ENCODE data around the gene KIF3B.
"Not testable (repeated sequence)": the region's sequence is repeated elsewhere in the genome, so short reads cannot be mapped to it uniquely, and the experiment has no call there.

The KIF3B gene

DNA sequence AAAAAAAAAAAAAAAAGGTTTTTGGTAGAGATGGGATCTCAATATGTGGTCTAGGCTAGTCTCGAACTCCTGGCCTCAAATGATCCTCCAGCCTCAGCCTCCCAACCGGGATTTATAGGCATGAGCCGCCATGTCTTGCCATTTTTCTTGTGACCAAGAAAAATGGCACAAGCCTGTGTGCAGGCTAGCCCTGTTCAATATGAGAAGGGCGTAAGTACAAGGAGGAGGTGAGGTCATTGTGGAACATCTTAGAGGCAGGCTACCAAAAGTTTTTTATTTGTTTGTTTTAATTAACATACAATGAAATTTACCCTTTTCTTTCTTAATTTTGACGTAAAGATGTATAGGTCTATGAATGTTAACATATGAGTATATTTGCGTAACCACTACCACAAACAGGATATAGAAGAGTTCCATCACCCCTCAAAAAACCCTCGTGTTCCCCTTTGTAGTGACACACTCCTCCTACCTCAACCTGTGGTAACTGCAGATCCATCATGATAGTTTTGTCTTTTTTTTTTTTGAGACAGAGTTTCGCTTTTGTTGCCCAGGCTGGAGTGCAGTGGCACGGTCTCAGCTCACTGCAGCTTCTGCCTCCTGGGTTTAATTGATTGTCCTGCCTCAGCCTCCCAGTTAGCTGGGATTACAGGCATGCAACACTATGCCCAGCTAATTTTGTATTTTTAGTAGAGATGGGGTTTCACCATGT lies 28.3 kb upstream of the KIF3B start:
- DNase-seq: no peak

DNA sequence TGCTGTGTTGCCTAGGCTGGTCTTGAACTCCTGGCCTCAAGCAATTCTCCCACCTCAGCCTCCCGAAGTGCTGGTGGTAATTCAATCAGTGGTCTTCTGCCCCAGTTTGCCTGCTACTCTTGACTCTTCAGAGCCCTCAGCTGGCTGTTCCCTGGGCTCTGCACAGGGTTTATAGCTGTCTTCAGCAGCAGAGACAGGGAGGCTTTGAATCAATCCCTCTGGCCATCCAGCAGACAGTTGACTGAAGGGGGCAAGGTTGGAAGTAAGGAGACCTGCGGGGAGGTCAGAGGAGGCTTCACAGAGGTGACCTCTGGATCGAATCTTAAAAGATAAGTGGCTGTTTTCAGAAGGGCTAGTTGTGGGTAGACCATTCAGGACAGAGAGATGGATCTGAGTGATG lies 26.0 kb upstream of the KIF3B start:
- DNase-seq: no peak

DNA sequence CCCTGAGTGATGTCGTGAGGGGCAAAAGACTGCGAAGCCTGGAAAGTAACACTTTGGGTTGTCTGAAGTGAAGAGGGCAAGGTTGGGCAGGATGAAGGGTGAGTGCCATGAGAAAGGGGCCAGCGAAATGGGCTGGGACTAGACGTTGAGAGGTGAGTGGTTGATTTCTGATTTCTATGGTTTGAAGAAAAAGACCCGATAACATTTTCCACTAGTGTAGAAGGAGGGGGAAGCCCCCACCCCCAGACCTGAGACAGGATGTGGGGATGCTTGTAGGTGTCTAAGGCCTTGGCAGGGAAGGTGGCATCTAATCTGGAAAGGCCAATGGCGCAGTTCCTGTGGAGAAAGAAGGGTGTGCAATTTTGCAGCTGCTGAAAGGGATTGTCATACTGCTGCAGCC lies 25.3 kb upstream of the KIF3B start:
- DNase-seq: no peak

DNA sequence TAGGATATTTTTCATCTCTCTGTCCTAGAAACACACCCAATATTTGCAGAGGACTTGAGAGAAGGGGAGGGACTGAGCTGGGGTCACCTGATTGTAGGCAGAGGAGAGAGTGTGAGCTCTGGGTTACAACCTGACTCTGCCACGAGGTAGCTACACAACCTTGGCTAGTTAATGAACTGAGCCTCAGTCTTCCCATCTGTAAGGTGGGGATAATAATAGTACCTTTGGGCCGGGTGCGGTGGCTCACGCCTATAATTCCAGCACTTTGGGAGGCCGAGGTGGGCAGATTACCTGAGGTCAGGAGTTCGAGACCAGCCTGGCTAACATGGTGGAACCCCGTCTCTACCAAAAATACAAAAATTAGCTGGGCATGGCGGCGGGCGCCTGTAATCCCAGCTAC lies 16.5 kb upstream of the KIF3B start:
- DNase-seq: not testable (repeated sequence)

DNA sequence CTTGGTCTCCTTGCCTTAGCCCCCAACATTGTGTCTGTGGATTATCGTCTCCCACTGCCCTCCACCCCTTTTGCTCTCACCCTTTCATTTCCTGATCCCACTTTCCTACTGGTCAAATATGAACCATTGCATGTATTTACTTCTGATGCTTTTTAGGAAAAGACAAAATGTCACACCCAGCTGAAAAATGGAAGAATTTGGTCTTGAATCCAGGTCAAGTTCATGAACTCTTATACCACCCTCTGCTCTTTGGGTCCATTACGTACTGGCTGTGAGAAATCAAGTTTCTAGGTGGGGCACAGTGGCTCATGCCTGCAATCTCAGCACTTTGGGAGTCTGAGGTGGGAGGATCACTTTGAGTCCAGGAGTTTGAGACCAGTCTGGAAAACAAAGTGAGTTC lies 15.8 kb upstream of the KIF3B start:
- DNase-seq: no peak

DNA sequence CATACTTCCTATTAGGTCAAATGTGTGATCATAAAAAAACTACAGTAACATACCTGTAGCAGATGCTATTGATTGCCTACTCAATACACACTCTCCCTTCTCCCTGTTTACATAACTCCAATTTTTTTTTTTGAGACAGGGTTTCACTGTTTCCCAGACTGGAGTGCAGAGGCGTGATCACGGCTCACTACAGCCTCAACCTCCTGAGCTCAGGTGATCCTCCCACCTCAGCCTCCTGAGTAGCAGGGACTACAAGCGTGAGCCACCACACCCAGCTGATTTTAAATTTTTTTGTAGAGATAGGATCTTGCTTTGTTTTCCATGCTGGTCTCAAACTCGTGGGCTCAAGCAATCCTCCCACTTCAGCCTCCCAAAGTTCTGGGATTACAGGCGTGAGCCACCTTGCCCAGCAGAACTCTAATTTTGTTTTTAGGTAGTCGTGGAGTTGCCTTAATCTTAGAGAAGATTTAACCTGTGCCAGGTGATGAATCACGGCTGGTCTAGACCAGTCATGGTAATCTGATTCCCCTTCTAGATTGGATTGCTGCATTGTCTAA lies 14.0 kb upstream of the KIF3B start:
- DNase-seq: no peak

DNA sequence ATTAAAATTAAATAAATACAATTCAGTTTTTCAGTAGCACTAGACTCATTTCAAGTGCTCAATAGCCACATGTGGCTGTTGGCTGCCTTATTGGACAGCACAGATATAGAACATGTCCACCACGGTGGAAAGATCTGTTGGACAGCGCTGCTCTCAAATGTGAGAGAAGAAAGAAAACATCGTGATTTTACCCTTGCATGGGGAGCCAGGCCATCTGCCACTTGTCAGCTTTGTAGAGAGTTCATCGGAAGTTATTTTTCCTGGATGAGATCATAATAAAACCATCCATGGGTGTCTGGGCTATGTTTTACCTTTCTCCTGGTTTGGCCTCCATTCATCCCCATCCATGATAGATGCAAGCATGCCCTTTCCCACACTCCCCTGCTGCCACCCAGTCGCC lies 5.8 kb upstream of the KIF3B start:
- DNase-seq: no peak

DNA sequence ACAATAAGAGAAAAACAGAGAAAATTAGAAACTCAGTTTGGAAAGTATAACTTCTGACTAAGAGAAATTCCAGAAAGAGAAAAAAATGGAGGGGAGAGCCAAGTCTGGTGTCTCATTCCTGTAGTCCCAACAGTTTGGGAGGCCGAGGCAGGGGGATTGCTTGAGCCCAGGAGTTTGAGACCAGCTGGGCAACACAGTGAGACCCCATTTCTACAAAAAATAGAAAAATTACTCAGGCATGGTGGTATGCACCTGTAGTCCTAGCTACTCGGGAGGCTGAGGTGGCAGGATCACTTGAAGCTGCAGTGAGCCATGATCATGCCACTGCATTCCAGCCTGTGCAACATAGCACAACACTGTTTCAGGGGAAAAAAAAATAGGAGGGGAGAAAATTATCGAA lies 3.1 kb upstream of the KIF3B start:
- no peak for DNase-seq

DNA sequence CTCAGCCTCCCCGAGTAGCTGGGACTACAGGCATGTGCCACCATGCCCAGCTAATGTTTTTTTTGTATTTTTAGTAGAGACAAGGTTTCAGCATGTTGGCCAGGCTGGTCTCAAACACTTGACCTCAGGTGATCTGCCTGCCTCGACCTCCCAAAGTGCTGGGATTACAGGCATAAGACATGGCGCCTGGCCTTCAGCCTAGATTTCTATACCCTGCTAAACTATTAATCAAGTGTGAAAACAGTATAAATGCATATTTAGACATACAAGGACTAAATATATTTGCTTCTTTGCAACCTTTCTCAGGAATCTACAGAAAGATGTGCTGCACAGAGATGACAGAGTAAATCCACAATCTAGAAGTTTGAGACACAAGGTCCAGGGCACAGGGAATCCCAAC lies 2.3 kb upstream of the KIF3B start:
- not testable (repeated sequence) for DNase-seq

DNA sequence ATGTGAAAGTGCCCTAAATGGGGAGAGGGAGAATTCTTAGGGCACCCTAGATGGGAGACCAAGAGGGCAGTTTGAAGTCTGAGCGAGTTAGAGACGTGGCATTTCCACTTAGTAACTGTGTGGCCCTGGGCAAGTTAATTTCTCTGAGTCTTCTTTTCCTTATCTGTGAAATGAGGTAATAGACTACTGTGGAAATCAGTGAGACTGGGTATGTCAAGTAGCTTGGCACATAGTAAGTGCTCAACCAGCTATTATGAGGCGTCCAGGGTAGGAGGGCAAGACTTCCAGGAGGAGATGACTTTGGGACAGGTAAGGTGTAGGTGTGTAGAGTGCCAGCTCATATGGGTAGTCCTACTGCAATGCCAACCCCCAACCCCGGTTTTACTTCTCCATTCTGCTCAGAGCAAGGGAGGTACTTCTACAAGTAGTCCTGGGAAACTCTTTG lies 770 bp downstream of the KIF3B start:
- no peak for DNase-seq

DNA sequence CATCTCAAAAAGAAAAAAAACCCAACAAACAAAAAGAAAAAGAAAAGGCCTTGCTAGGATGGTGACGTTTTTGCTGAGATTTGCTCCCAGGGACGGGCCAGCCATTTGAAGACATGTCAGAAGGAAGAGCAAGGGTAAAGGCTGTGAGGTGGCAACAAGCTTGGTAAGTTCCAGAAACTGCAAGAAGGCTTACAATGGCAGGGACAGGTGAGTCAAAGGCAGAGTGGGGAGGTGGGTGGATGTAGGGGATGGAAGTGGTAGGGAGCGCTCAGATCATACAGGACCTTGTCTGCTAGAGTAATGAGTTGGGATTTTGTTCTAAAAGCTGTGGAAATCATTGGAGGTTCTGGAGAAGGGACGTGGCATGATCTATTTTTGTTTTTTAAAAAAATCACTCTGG lies 4.3 kb downstream of the KIF3B start:
- DNase-seq: no peak

DNA sequence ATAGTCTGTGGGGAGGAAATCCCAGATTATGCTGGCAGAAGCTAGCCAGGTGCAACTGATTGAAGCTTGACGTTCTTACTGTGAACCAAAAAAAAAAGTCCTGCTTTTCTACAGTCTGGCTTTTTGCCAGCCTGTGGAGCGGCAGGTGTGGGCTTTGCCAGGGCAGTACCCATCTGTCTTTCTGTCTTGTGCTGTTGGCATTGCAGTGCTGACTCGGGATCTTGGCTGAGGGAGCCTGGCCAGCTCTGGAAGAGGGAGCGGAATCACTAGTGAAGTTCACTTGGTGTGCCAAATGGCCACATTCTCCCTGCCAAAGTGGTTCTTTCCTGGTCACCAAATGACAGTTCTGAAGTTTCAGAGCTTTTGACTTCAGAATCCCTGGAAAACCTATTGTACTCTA lies 5.0 kb downstream of the KIF3B start:
- DNase-seq: no peak

DNA sequence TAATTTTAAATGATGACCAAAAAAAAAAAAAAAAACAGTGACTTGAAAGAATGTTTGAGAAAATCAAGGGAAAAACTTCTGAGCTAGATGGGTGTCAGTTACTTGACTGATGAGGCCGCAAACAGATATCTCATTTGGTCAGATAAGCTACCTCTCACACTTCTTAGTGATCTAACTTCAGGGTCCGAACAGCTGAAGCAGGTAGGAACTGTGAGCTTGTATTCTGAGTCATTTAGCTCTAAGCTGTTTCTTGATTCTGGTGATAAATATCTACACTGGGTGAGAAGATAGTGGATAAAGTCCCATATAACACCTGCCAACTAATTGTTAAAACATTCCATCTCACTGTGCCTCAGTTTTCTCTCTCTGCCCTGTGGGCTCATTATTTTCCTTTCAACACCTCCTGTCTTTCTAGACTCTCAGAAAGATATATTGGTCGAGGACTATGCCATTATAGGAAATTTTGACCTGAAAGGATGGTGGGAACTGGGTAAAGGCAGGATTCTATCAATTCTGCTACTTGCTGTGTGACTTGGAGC lies 7.7 kb downstream of the KIF3B start:
- no peak for DNase-seq

DNA sequence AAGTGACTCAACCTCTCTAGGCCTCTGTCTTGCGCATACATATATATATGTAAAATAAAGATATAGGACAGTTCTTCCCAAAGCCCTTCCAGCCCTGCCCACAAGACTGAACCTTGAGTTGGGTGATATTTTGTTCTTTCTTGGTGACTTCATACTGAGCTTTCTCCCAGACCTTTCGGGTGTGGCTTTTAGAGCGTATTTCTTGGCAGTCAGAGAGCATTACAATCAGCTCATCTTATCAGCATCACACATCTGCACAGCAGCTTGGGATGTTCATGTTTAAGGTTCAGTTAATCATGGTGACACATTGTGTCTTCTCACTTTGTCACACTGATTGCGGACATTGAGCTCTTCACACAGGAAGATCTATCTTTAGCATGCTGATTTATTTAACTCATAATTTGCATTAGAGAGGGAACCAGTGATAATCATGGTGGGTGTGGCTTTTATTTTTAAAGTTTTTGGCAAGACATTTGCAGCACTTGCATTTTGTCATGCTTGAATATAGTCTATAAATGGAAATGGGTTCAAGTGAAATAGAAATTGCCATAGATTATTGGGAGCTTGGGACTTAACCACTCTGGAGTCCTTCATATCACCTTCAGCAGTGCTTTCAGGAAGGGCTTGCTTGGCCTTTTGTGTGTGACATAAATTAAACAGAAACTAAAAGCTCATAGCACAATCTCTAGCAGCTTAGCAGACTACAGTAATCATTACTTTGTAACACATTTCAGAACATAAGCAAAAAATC lies 8.3 kb downstream of the KIF3B start:
- no peak for DNase-seq

DNA sequence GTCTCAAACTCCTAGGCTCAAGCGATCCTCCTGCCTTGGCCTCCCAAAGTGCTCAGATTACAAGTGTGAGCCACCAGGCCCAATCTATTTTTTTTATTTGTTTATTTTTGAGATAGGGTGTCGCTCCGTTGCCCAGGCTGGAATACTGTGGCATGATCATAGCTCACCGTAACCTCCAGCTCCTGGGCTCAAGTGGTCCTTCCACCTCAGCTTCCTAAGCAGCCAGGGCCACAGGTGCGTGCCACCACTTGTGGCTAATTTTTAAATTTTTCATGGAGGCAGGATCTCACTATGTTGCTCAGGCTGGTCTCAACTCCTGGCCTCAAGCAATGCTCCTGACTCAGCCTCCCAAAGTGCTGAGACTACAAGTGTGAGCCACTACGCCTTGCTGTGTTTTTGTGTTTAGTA lies 9.8 kb downstream of the KIF3B start:
- DNase-seq: no peak

DNA sequence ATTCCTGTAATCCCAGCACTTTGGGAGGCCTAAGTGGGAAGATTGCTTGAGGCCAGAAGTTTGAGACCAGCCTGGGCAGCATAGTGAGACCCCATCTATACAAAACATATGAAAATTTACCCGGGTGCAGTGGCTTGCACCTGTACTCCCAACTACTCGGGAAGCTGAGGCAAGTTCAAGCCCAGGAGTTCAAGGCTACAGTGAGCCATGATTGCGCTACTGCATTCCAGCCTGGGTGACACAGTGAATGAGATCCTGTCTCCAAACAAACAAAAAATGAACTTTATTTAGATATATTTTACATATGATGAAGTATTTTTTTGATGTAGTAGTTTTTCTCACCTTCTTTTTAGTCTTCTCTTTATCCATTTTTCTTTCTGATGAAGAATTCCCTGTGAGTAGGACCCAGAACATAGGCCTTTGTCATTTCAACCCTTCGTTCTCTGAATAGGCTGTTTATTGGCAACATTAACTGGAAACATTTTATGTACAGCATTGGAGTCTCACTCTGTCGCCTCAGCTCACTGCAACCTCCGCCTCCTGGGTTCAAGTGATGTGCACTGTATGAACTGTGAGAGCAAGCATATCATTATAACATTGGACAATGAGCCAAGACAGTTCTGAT lies 10.9 kb downstream of the KIF3B start:
- no peak for DNase-seq

DNA sequence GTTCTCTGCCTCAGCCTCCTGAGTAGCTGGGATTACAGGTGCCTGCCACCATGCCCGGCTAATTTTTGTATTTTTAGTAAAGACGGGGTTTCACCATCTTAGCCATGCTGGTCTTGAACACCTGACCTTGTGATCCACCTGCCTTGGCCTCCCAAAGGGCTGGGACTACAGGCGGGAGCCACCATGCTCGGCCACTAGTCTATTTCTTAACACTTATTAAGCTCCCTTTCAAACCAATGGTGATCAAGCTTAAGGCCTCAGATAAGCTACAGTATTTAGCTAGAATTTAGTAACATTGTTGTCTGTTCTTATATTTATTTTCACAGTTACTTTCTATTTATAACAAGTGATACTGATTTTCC lies 11.8 kb downstream of the KIF3B start:
- not testable (repeated sequence) for DNase-seq

DNA sequence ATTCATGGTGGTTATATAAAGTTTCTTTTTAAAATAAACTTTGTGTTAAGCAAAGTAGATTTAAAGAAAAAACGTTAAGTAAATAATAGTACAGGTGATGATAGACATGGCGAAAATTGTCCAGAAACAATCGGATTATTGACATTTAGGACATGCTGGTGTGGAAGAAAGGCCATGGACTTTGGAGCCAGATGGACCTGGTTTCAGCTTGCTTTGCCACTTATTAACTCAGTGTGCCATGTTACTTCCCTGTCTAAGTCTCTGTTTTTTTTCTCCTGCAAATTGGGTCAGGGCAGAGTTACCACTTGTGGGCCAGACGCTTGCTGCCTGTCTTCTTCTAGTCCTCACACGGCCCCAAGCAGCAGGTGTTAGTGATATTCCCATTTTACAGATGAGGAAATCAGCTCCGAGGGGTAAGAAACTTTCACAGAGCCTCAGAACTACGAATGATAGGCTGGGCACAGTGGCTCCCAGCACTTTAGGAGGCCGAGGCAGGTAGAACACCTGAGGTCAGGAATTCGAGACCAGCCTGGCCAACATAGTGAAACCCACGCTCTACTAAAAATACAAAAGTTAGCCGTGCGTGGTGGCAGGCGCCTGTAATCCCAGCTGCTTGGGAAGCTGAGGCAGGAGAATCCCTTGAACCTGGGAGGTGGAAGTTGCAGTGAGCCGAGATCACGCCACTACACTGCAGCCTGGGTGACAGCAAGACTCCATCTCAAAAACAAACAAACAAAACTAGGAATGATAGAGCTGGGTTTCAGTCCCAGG lies 12.4 kb downstream of the KIF3B start:
- no peak for DNase-seq

DNA sequence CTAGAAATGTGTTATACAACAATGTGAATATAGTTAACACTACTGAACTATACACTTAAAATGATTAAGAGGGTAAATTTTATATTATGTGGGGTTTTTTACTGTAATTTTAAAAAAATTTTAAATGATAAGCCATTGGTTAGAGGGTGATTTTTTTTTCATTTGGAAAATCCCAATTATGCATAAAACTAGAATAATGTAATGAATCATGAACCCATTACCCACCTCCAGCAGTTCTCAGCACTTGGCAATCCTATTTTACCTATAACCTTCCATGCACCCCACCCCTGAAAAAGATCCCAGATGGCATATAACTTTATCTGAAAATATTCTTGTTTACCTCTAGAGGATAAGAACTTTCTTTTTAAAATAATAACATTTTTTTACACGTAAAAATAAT lies 13.7 kb downstream of the KIF3B start:
- no peak for DNase-seq

DNA sequence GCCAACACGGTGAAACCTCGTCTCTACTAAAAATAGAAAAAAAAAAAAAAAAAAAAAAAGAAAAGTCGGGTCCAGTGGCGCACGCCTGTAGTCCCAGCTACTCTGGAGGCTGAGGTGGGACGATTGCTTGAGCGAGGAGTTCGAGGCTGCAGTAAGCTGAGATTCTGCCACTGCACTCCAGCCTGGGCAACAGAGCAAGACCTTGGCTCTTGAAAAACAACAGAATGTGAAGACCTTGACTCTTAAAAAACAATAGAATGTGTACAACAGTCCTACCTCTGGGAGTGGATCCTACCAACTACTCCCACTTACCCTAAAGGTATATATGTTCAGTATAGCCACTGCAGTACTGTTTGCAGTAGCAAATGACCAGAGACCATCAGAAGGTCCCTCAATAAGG lies 15.1 kb downstream of the KIF3B start:
- no peak for DNase-seq

DNA sequence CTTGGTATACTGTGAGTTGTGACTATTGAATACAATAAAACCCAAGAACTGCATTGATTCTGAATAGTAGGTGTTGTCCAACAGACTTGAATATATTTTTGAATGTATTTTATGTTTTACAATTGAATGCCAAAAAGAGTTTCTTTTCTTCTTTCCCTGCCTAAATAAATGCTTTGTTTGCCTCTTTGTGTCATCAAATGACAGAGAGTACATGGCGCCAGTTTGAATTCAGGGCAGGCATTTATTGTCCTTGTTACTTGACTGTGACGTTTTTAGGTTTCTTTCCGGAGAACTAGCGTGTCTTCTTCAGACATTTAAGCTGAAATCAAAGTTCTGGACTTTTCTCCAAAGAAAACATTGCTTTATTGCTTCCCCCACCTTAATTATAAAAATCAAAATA lies 16.6 kb downstream of the KIF3B start:
- DNase-seq: no peak

DNA sequence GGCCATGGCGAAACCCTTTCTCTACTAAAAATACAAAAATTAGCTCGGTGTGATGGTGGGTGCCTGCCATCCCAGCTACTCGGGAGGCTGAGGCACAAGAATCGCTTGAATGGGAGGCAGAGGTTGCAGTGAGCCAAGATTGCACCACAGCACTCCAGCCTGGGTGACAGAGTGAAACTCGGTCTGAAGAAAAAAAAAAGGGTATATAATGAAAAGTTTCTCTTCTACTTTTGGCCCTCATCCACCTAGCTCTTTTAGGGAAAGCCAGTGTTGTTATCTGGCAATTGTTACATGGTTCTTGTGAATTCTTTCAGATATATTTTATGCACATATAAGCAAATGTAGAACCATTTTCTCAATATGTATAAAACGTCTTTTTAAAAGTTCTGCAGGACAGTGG lies 19.0 kb downstream of the KIF3B start:
- no peak for DNase-seq
